Measurements from ENCODE around the gene MAPK8IP2. TPM values are rescaled to one million over a fixed set of nuclear protein-coding genes. Genes with fewer than 3 reads are reported as not detected.
"Not testable (repeated sequence)": the region's sequence is repeated elsewhere in the genome, so short reads cannot be mapped to it uniquely, and the experiment has no call there.

Gene MAPK8IP2
- total RNA-seq, 4 donors from 2014 or later: 0.94 to 3.3 (median 1.5) TPM

- intact Hi-C loops (cut with DNase I): no loop called here
- Histone ChIP-seq H3K9me3 (no peaks in the 10 kb centered on the region), H3K4me1 (peaks cover 0 to 30% of the 10 kb centered on the region in 2 donors), H3K27ac (no peak overlapping the region), H3K36me3 (no peaks in the 10 kb centered on the region), H3K4me3 (replicated peaks in 1 of 3) (no peak overlapping the region), H3K27me3 (no peaks in the 10 kb centered on the region)
- no peak for TF ChIP-seq POLR2A (IDR thresholded peaks at IDR 0.05)
- TF ChIP-seq, protein P1, sequence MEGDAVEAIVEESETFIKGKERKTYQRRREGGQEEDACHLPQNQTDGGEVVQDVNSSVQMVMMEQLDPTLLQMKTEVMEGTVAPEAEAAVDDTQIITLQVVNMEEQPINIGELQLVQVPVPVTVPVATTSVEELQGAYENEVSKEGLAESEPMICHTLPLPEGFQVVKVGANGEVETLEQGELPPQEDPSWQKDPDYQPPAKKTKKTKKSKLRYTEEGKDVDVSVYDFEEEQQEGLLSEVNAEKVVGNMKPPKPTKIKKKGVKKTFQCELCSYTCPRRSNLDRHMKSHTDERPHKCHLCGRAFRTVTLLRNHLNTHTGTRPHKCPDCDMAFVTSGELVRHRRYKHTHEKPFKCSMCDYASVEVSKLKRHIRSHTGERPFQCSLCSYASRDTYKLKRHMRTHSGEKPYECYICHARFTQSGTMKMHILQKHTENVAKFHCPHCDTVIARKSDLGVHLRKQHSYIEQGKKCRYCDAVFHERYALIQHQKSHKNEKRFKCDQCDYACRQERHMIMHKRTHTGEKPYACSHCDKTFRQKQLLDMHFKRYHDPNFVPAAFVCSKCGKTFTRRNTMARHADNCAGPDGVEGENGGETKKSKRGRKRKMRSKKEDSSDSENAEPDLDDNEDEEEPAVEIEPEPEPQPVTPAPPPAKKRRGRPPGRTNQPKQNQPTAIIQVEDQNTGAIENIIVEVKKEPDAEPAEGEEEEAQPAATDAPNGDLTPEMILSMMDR (IDR thresholded peaks at IDR 0.05): no peak
- no peak for DNase-seq
- 91 to 95% methylated on average over 10 of the region's 10 CpGs for WGBS, 2 donors
These were observed 52.7 kb downstream of the MAPK8IP2 start for GRCh38 chr22:50653256-50653655.

- H3K4me3 ChIP-seq (replicated peaks in 1 of 3); H3K27ac ChIP-seq; H3K36me3 ChIP-seq; DNase-seq; H3K9me3 ChIP-seq; intact Hi-C loops (cut with DNase I); H3K27me3 ChIP-seq: not testable (repeated sequence)
- peaks cover 0 to 30% of the 10 kb centered on the region in 2 donors for H3K4me1 ChIP-seq
- WGBS, 2 donors: 91% methylated on average over 6 of the region's 6 CpGs
These were observed 54.1 kb downstream of the MAPK8IP2 start for GRCh38 chr22:50654664-50655063.

GRCh38 chr22:50656122-50657070 lies 55.8 kb downstream of the MAPK8IP2 start:
- Histone ChIP-seq H3K9me3 (no peaks in the 10 kb centered on the region), H3K27ac (peak overlapping the region in 2 of 3 donors; percentile 40 to 65), H3K36me3 (no peaks in the 10 kb centered on the region), H3K27me3 (no peaks in the 10 kb centered on the region), H3K4me1 (peaks cover 0 to 30% of the 10 kb centered on the region in 2 donors), H3K4me3 (replicated peaks in 1 of 3) (no peak overlapping the region)
- intact Hi-C loops (cut with DNase I): no loop called here
- DNase-seq: peak; percentile 13 to 20
- TF ChIP-seq, protein P1 (IDR thresholded peaks at IDR 0.05): no peak
- TF ChIP-seq POLR2A (IDR thresholded peaks at IDR 0.05): no peak
- WGBS, 2 donors: 41 to 49% methylated on average over 23 of the region's 23 CpGs

DNA sequence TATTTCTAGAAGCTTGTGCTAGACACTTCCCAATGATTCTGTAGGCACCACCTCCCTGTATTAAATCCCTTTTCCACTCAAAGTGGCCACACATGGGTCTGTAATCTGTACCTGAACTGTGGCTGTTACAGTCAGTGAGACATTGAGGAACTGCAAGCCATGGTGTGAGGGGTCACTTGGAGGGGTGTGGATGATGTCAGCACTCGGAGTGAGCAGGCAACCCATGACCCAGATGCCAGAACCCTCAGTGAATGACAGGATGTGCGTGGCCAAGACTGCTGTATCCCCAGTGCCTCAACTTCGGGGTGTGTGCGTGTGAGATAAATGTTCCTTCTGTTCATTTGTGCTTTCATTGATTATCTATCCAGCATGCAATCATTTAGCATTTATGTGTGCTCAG lies 57.3 kb downstream of the MAPK8IP2 start:
- Histone ChIP-seq H3K27ac (peak overlapping the region in 1 of 3 donors; percentile 65), H3K4me3 (replicated peaks in 1 of 3) (no peak overlapping the region), H3K27me3 (no peaks in the 10 kb centered on the region), H3K36me3 (no peaks in the 10 kb centered on the region), H3K9me3 (no peaks in the 10 kb centered on the region), H3K4me1 (peaks cover 0 to 30% of the 10 kb centered on the region in 2 donors)
- no peak for DNase-seq
- no peak for TF ChIP-seq POLR2A (IDR thresholded peaks at IDR 0.05)
- TF ChIP-seq, protein P1 (IDR thresholded peaks at IDR 0.05): no peak
- intact Hi-C loops (cut with DNase I): no loop called here
- 76 to 85% methylated on average over 4 of the region's 4 CpGs for WGBS, 2 donors

- H3K27me3 ChIP-seq; H3K36me3 ChIP-seq; H3K9me3 ChIP-seq; DNase-seq; intact Hi-C loops (cut with DNase I); H3K4me3 ChIP-seq (replicated peaks in 1 of 3); H3K27ac ChIP-seq: not testable (repeated sequence)
- 94 to 96% methylated on average over 7 of the region's 7 CpGs for WGBS, 2 donors
- H3K4me1 ChIP-seq: peaks cover 0 to 30% of the 10 kb centered on the region in 2 donors
These were observed 59.1 kb downstream of the MAPK8IP2 start for GRCh38 chr22:50659711-50660110.

DNA sequence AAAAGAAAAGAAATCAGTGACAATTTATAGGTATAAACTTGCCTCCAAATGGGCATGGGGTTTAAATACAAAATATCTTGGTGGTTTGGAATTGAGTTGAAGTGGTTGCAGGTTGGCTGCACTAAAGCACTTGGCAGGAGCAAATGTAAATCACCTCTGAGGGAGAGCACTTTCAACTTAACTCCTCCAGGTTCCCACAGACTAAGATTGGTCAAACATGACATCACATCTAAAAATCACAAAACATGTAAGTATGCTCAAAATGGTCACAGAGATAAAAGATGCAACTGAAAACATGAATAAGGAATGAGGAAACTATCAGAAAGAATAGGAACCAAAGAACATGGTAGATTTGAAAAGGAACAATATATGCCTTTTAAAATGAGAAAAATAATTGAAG lies 59.7 kb downstream of the MAPK8IP2 start:
- DNase-seq: no peak
- Histone ChIP-seq H3K36me3 (no peaks in the 10 kb centered on the region), H3K4me1 (peaks cover 0 to 27% of the 10 kb centered on the region in 2 donors), H3K9me3 (no peaks in the 10 kb centered on the region), H3K27ac (no peak overlapping the region), H3K4me3 (replicated peaks in 1 of 3) (no peak overlapping the region), H3K27me3 (no peaks in the 10 kb centered on the region)
- intact Hi-C loops (cut with DNase I): no loop called here
- no peak for TF ChIP-seq POLR2A (IDR thresholded peaks at IDR 0.05)
- TF ChIP-seq, protein P1 (IDR thresholded peaks at IDR 0.05): no peak
